ENCODE data around the gene CPNE1.

Gene CPNE1

DNA sequence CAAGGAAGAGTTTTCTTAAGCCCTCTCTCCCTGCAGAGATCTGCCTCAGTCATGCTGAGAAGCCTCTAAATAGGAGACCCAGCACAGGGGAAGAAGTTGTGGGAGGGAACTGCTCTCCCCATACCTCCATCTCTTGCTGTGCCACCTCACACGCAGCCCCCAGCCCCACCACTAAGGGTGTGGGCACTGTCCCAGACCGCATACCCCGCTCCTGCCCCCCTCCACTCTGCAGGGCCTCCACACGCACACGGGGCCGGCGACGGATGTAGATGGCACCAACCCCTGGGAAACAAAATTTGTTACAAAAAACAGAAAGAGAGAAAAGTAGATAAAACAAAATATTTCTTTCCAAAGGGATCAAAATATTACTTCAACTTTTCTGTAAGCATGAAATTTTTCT, 10.2 kb upstream of the CPNE1 start:
- H3K4me3 ChIP-seq (replicated peaks; ENCODE audit: insufficient read depth, low read length) = no peak overlapping the region
- TF ChIP-seq SPI1 (IDR thresholded peaks at IDR 0.05; ENCODE audit: borderline replicate concordance, low read depth) (no peak), GABPA (IDR thresholded peaks at IDR 0.05; ENCODE audit: low read depth) (no peak), POLR2AphosphoS5 (IDR thresholded peaks at IDR 0.05; ENCODE audit: low read depth) (no peak), CTCF (IDR thresholded peaks at IDR 0.05; ENCODE audit: insufficient read depth, low read length) (no peak)
- TF ChIP-seq, protein P1, sequence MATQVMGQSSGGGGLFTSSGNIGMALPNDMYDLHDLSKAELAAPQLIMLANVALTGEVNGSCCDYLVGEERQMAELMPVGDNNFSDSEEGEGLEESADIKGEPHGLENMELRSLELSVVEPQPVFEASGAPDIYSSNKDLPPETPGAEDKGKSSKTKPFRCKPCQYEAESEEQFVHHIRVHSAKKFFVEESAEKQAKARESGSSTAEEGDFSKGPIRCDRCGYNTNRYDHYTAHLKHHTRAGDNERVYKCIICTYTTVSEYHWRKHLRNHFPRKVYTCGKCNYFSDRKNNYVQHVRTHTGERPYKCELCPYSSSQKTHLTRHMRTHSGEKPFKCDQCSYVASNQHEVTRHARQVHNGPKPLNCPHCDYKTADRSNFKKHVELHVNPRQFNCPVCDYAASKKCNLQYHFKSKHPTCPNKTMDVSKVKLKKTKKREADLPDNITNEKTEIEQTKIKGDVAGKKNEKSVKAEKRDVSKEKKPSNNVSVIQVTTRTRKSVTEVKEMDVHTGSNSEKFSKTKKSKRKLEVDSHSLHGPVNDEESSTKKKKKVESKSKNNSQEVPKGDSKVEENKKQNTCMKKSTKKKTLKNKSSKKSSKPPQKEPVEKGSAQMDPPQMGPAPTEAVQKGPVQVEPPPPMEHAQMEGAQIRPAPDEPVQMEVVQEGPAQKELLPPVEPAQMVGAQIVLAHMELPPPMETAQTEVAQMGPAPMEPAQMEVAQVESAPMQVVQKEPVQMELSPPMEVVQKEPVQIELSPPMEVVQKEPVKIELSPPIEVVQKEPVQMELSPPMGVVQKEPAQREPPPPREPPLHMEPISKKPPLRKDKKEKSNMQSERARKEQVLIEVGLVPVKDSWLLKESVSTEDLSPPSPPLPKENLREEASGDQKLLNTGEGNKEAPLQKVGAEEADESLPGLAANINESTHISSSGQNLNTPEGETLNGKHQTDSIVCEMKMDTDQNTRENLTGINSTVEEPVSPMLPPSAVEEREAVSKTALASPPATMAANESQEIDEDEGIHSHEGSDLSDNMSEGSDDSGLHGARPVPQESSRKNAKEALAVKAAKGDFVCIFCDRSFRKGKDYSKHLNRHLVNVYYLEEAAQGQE (IDR thresholded peaks at IDR 0.05; ENCODE audit: insufficient replicate concordance, low read depth) = no peak
- H3K27ac ChIP-seq (replicated peaks) = no peak overlapping the region
- no peak for DNase-seq (ENCODE audit: low read depth in 1 of 2, low spot score in 1 of 2)
- H3K27me3 ChIP-seq (ENCODE audit: insufficient read depth, poor library complexity, severe bottlenecking) = no peaks in the 10 kb centered on the region

GRCh38 chr20:35673884-35674283, 9.2 kb upstream of the CPNE1 start:
- DNase-seq (ENCODE audit: low read depth in 1 of 2, low spot score in 1 of 2) = no peak
- H3K27ac ChIP-seq (replicated peaks) = no peak overlapping the region
- H3K4me3 ChIP-seq (replicated peaks; ENCODE audit: insufficient read depth, low read length) = no peak overlapping the region
- no peaks in the 10 kb centered on the region for H3K27me3 ChIP-seq (ENCODE audit: insufficient read depth, poor library complexity, severe bottlenecking)
- no peak for TF ChIP-seq GABPA (IDR thresholded peaks at IDR 0.05; ENCODE audit: low read depth)
- no peak for TF ChIP-seq POLR2AphosphoS5 (IDR thresholded peaks at IDR 0.05; ENCODE audit: low read depth)

- H3K4me3 ChIP-seq (replicated peaks; ENCODE audit: insufficient read depth, low read length) = no peak overlapping the region
- no peak overlapping the region for H3K27ac ChIP-seq (replicated peaks)
- no peak for DNase-seq (ENCODE audit: low read depth in 1 of 2, low spot score in 1 of 2)
- H3K27me3 ChIP-seq (ENCODE audit: insufficient read depth, poor library complexity, severe bottlenecking) = no peaks in the 10 kb centered on the region
- TF ChIP-seq SPI1 (IDR thresholded peaks at IDR 0.05; ENCODE audit: borderline replicate concordance, low read depth) (no peak), CTCF (IDR thresholded peaks at IDR 0.05; ENCODE audit: insufficient read depth, low read length) (no peak), GABPA (IDR thresholded peaks at IDR 0.05; ENCODE audit: low read depth) (no peak), POLR2AphosphoS5 (IDR thresholded peaks at IDR 0.05; ENCODE audit: low read depth) (no peak)
- TF ChIP-seq, protein P1 (IDR thresholded peaks at IDR 0.05; ENCODE audit: insufficient replicate concordance, low read depth) = no peak
Observed at GRCh38 chr20:35669681-35670080, 5.0 kb upstream of the CPNE1 start.

GRCh38 chr20:35669221-35669620, 4.5 kb upstream of the CPNE1 start:
- no peak overlapping the region for H3K27ac ChIP-seq (replicated peaks)
- no peak for DNase-seq (ENCODE audit: low read depth in 1 of 2, low spot score in 1 of 2)
- no peak for TF ChIP-seq CTCF (IDR thresholded peaks at IDR 0.05; ENCODE audit: insufficient read depth, low read length)
- TF ChIP-seq POLR2AphosphoS5 (IDR thresholded peaks at IDR 0.05; ENCODE audit: low read depth) = no peak
- TF ChIP-seq, protein P1 (IDR thresholded peaks at IDR 0.05; ENCODE audit: insufficient replicate concordance, low read depth) = no peak
- TF ChIP-seq SPI1 (IDR thresholded peaks at IDR 0.05; ENCODE audit: borderline replicate concordance, low read depth) = no peak
- no peak for TF ChIP-seq GABPA (IDR thresholded peaks at IDR 0.05; ENCODE audit: low read depth)
- no peak overlapping the region for H3K4me3 ChIP-seq (replicated peaks; ENCODE audit: insufficient read depth, low read length)
- no peaks in the 10 kb centered on the region for H3K27me3 ChIP-seq (ENCODE audit: insufficient read depth, poor library complexity, severe bottlenecking)

All from HL-60 (cell line).